ENCODE results near the gene PBXIP1.

The PBXIP1 gene

DNA sequence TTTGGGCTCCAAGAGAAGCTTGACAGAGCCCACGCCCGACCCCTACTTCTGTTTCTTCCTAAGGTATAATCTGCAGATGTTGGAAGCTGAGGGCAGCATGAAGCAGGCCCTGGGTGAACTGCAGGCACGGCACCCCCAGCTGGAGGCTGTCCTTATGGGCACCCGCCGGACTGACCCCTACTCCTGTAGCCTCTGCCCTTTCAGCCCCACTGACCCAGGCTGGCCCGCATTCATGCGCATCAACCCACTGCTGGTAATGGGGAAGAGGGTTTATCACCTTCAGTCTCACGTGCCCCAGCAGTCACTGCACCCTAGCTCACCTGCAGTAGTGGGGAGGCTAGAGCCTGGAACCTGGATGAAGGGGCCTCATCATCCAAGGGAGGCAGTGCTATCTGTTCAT, 34.4 kb upstream of the PBXIP1 start:
- TF ChIP-seq FOXP2 (optimal IDR thresholded peaks at IDR 0.05; ENCODE audit: borderline replicate concordance, extremely low read depth, extremely low read length, insufficient read depth) (no peak), REST (IDR thresholded peaks at IDR 0.05; ENCODE audit: insufficient read depth in 1 of 2, low read depth in 2 of 2, low read length in 2 of 2) (no peak), TAF1 (IDR thresholded peaks at IDR 0.05; ENCODE audit: borderline replicate concordance, insufficient read depth, low read length) (no peak), POLR2AphosphoS5 (IDR thresholded peaks at IDR 0.05; ENCODE audit: low read depth, low read length) (no peak), SIN3A (IDR thresholded peaks at IDR 0.05; ENCODE audit: borderline replicate concordance, insufficient read depth, low read length) (no peak)

- TF ChIP-seq POLR2AphosphoS5 (IDR thresholded peaks at IDR 0.05; ENCODE audit: low read depth, low read length) = no peak
- TF ChIP-seq TAF1 (IDR thresholded peaks at IDR 0.05; ENCODE audit: borderline replicate concordance, insufficient read depth, low read length) = no peak
- no peak for TF ChIP-seq SIN3A (IDR thresholded peaks at IDR 0.05; ENCODE audit: borderline replicate concordance, insufficient read depth, low read length)
- no peak for TF ChIP-seq FOXP2 (optimal IDR thresholded peaks at IDR 0.05; ENCODE audit: borderline replicate concordance, extremely low read depth, extremely low read length, insufficient read depth)
- no peak for TF ChIP-seq REST (IDR thresholded peaks at IDR 0.05; ENCODE audit: insufficient read depth in 1 of 2, low read depth in 2 of 2, low read length in 2 of 2)
Measured at GRCh38 chr1:154989195-154989860, 33.4 kb upstream of the PBXIP1 start.

DNA sequence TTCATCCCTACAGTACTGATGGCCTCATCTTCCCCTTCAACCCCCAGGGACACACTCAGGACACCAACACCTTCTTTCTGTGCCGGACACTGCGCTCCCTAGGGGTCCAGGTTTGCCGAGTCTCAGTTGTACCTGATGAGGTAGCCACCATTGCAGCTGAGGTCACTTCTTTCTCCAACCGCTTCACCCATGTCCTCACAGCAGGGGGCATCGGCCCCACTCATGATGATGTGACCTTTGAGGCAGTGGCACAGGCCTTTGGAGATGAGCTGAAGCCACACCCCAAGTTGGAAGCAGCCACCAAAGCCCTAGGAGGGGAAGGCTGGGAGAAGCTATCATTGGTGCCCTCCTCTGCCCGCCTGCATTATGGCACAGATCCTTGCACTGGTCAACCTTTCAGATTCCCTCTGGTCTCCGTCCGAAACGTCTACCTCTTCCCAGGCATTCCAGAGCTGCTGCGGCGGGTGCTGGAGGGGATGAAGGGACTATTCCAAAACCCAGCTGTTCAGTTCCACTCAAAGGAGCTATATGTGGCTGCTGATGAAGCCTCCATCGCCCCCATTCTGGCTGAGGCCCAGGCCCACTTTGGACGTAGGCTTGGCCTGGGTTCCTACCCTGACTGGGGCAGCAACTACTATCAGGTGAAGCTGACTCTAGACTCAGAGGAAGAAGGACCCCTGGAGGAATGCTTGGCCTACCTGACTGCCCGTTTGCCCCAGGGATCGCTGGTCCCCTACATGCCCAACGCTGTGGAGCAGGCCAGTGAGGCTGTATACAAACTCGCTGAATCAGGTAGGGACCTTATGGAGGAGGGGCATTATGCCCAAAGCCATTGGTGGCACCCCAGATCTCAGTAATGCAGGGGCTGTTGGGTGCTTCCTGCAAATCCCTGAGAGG, 32.4 kb upstream of the PBXIP1 start:
- TF ChIP-seq REST (IDR thresholded peaks at IDR 0.05; ENCODE audit: insufficient read depth in 1 of 2, low read depth in 2 of 2, low read length in 2 of 2) (no peak), POLR2AphosphoS5 (IDR thresholded peaks at IDR 0.05; ENCODE audit: low read depth, low read length) (no peak), SIN3A (IDR thresholded peaks at IDR 0.05; ENCODE audit: borderline replicate concordance, insufficient read depth, low read length) (no peak), FOXP2 (optimal IDR thresholded peaks at IDR 0.05; ENCODE audit: borderline replicate concordance, extremely low read depth, extremely low read length, insufficient read depth) (no peak), TAF1 (IDR thresholded peaks at IDR 0.05; ENCODE audit: borderline replicate concordance, insufficient read depth, low read length) (no peak)

- TF ChIP-seq POLR2AphosphoS5 (IDR thresholded peaks at IDR 0.05; ENCODE audit: low read depth, low read length) (no peak), TAF1 (IDR thresholded peaks at IDR 0.05; ENCODE audit: borderline replicate concordance, insufficient read depth, low read length) (no peak), REST (IDR thresholded peaks at IDR 0.05; ENCODE audit: insufficient read depth in 1 of 2, low read depth in 2 of 2, low read length in 2 of 2) (no peak), SIN3A (IDR thresholded peaks at IDR 0.05; ENCODE audit: borderline replicate concordance, insufficient read depth, low read length) (no peak), FOXP2 (optimal IDR thresholded peaks at IDR 0.05; ENCODE audit: borderline replicate concordance, extremely low read depth, extremely low read length, insufficient read depth) (no peak)
Measured at GRCh38 chr1:154987326-154987725, 31.4 kb upstream of the PBXIP1 start.
